RCC 7860 (cell line): ENCODE measurements around the gene JUN.

ENCODE experiments used
- DNase-seq: peaks from one replicate; pipeline ENCODE4 v3.0.0-alpha.2; 2015; ENCODE audit warnings: low spot score
- FAIRE-seq: peaks from 2 replicates; lab custom pipeline; 2012; peaks lifted over from hg19 to GRCh38; lab: Jason Lieb, UNC

The JUN gene

DNA sequence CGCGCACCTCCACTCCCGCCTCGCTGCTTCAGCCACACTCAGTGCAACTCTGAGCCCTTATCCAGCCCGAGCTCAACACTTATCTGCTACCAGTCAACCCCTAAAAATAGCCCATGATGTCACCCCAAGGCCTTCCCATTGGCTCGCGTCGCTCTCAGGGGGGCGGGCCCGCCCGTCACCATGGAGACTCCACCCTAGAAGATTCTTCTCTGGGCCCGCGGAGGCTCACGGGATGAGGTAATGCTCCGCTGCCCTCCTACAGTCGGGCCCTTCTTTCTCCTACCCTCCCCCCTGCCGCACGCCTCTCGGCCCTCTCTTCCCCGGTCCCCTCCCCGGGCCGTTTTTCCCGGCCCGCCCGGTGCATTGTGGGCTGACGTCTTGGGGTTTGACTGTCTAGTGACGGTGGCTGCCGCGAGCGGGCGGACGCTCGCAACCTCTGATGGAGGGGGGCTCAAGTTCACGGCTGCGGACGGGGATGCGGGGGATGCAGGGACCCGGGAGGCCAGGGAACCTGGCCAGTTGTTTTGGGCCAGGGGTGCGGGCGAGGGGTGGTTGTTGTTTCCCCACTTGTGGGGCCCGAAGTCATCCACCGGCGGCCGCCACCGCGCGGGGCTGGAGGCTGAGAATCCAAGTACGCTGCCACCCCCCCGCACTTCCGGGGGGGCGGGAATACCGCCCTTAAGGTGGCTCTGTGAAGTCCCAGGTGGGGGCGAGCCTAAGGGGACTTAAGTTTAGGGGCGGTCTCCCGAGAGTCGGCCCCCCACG lies at the start of gene JUN:
Gene JUN, minus strand, starts transcription at position 55 of the 765 bp plus-strand sequence. CDS start 977 bp downstream, outside the sequence.
- DNase-seq (peak; percentile 100), FAIRE-seq (peak; percentile 94)

DNA sequence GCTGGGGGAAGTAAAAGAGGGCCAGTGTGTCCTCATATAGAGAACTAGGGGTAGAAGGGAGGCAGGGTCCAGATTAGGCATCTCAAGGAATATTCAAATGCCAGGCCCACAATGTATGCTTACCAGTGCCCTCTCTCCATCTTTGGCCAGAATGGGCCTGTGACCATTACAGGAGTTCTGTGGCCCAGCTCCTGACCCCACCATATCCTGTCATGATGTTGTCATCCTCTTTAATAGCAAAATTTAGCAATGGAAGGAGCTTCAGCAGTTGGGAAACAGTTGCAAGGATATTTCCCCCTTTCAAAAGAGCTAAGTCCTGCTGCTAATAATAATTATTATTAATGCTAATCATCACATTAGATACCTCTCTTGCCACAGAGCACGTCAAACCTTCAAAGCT lies 49.3 kb upstream of the JUN start:
- no peak for DNase-seq
- FAIRE-seq = no peak

DNA sequence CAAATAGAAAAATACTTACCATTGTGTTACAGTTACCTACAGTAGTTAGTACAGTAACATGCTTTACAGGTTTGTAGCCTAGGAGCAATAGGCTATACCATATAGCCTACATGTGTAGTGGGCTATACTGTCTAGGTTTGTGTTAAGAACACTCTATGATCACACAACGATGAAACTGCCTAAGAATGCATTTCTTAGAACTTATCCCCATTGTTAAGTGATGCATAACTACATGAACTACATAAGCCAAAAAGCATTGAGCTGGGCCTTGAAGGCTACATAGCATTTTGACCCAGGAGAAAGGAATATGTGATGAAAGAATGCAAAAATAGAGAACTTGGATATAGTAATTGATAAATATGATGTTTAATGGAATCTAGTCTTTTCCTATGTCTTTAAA lies 46.4 kb upstream of the JUN start:
- no peak for FAIRE-seq

DNA sequence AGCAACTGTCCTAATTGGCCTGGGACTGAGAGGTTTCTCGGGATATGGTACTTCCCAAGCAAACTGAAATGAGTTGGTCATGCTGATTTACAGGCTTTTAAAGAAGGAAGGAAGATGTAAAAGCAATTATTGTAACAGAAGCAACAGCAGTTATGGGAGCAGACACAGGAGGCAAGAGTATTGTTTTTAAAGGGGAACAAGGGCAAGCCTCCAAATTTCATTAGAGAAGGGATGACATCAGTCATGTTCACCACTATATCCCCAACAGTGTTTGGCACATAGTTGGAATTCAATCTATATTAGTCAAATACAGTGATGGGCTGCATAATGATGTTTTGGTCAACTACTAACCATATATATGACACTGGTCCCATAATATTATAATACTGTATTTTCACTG lies 46.0 kb upstream of the JUN start:
- FAIRE-seq = no peak
- no peak for DNase-seq

More for the DNA sequence above, 46.4 kb upstream of the JUN start:
- DNase-seq = no peak

DNA sequence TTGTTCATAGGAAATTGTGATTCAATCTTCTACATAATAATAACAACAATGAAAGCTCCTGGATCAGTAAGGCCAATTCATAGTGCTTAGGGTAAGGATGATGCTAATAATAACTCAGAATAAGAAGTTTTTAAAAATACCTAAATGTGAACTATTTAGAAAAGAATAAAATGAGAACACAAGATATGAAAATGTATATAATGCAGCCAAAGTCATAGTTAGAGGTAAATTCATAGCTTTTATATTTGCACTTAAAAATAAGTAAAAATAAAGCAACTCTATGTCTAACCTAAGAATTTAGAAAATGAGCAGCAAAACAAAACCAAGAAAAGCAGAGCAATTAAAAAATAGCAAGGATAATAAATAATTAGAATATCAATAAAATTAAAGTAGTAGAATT lies 43.5 kb upstream of the JUN start:
- FAIRE-seq = peak; percentile 46

DNA sequence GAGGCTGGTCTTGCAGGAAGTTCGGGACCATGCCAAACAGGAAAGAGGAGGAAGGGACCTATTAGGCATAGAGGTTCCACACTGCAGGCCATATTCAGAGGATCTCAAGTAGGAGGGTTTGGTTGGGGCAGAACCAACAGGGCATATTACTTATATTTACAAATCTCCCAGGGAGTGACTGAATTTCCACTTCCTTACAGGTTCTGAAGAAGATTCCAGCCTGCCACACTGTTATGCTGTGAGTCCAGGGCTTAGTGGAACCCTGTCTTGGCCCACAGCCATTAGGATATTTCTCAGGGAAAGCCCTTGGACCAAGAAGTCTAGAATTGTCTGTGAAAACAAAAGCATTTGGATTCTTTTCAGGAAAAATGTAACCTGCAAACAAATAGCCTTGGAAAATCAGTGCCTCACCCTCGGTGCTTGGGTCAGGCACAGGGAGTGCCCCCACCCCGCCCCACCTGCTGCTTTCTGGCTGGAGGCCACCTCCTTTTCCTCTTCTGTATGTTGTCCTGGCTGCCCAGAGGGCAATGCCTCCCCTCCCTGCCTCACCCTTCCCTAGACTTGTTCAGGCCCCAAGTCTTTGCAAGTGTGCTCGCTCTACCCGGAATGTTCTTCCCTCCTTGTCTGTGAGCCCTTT lies 41.0 kb upstream of the JUN start:
- DNase-seq (no peak), FAIRE-seq (no peak)

More for the DNA sequence above, 43.5 kb upstream of the JUN start:
- no peak for DNase-seq

DNA sequence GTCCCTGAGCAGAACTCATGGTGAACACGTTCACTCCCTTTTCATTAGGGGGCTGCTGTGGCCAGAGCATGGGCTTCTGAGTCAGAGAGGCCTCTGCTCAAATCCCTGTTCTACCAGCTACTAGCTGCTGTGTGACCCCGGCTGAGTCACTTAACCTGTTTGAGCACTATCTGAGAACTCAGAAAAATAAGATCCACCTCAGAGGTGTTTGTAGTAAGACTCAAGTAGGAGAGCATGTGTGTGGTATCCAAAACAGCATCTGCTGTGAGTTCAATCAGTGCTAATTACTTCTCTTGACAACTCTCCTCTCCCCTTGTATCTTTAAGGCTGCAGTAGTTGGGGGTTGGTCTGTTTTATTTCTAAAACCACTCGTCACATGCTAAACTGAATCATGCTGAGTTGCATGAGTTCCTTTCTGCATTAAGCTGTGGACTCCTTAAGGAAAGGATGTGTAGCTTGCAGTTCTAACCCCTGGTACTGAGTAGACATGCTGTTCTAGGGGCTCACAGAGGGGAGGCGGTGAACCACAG lies 39.7 kb upstream of the JUN start:
- DNase-seq = peak; percentile 86
- FAIRE-seq = peak; percentile 93

DNA sequence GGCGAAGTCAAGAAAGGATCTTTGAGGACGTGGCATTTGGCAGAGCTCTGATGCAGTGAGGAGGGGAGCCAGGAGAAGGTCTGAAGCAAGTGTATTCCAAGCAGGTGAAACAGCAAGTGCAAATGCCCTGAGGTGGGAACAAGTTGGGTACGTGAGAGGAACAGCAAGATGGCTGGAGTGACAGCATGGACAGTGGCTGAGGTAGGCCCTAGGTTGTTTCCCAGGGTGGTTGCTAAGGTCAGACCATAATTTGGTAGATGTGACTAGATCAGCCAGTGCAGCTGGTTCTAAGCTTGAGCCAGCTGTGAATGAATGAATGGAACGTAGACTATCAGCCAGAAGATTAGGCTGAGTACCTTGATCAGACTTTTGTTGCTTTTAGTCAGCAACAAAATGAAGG lies 37.5 kb upstream of the JUN start:
- FAIRE-seq (no peak), DNase-seq (no peak)

DNA sequence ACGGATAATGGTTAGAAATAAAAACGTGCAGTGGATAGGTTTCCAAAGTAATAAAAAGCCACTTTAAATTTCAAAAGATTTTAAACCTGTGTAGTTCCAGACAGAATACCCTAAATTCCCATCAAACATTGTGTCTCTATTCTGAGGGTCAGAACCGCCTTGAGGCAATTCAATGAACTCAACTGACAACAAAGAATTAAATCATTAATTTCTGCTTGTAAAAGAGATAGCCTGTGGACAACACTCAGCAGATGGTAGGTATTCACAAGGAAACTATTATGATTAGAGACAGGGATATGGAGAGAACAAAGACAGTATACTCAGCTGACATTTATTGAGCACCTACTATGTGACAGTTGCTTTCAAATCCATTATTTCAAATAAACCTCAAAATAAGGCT lies 35.1 kb upstream of the JUN start:
- no peak for DNase-seq

DNA sequence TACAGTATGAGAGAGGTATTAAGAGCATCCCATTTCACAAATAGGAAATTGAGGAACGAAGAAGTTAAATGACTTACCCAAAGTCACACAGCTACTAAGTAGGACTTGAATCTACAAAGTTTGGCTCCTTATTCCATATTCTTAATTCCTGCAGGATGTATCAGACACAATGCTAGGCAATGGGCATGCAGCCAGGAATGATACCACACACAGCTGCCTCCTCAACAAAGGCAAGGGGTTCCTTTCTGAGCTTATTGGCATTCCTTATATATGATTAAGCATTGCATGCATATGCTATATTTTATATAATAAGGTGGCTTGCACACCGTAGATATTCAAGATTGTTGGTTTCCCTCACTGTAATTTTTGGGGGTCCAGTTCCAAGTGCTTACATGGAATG lies 34.2 kb upstream of the JUN start:
- peak; percentile 79 for DNase-seq
- FAIRE-seq = peak; percentile 78

More for the DNA sequence above, 35.1 kb upstream of the JUN start:
- no peak for FAIRE-seq

DNA sequence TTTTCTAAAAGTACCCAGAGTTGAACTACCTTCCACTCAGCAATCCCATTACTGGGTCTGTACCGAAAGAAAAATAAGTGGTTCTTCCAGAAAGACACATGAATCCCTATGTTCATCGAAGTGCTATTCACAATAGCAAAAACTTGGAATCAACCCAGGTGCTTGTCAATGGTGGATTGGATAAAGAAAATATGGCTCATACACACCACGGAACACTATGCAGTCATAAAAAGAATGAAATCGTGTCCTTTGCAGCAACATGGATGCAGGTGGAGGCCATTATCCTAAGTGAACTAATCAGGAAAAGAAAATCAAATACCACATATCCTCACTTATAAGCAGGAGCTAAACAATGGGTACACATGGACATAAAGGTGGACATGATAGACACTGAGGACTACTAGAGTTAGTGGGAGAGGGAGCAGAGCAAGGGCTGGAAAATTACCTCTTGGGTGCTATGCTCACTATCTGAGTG lies 32.9 kb upstream of the JUN start:
- FAIRE-seq (no peak), DNase-seq (no peak)

DNA sequence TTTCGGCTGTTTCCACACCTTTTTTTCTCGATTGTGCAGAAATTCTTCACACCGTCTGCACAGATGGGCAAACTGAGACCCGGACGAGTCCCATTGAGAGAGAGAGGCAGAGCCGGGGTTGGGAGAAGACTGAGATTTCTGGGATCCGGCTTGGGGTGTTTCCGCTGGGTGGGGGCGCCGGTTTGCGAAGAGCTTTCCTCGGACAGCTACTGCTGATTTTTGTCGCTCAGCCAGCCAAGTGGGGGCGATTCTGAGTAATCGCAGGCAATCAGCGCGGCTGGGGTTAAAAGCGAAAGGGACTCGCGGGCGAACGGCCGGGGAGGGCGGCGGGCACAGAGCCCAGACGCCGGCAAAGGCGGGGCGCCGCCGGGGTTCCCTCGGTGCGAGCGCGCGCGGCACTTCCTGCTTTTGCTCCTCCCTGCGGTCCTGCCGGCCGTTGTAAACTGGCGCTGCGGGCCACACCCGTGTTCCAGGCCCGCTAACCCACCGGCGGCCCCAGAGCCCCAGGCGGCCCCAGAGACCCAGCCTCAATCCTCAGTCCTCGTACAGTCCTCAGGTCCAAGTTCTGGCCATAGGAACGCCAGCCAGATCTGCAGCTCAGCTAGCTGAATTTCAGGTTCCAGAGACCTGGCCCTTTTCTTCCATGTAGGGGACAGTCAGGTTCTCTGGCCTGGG lies 32.4 kb upstream of the JUN start:
- DNase-seq (peak; percentile 87), FAIRE-seq (no peak)

DNA sequence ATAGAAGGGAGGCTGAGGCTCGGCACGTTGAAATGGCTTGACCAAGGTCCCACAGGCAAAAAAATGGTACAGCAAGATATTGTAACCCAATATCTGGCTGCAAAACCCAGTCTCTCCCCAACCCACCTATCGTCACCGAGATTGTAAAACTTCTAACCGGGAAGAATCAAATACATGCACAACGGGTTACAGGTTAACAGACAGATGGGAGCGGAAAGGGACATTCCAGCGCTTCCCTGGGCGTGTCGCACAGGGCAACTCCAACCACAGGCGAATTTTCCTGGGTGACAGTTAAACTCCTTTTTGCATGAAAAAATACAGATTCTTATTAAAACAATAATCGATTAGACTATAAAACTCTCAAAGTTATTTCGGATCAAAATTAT lies 31.8 kb upstream of the JUN start:
- peak; percentile 86 for FAIRE-seq
- peak; percentile 80 for DNase-seq

DNA sequence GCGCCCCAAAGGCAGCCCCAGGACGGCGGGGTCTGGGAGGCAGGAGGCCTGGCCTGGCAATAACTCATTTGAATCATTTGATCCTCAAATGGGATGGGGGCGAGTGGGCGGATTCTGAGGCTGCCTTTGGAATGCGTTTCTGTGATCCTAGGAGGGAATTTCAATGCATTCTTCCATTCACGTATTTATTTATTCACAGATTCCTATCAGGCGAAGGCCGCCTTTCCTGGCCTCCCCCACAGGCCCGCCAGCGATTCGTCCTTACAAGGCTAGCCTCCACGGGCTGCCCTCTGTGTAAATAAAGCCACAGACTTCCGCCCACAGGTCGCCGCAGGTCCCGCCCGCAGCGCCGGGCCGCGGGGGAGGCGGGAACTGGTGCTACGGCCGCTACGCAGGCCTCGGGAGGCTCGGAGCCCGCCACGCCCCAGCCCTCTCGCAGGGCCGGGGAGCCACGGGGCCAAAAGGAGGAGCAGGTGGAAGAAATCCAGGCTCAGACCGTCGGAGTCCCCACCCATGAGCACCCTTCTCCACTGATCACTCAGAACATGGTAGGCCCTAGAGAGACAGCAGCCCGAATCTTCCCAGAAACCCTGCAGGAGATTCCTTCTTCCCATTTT lies 31.3 kb upstream of the JUN start:
- peak; percentile 44 for FAIRE-seq
- peak; percentile 93 for DNase-seq

DNA sequence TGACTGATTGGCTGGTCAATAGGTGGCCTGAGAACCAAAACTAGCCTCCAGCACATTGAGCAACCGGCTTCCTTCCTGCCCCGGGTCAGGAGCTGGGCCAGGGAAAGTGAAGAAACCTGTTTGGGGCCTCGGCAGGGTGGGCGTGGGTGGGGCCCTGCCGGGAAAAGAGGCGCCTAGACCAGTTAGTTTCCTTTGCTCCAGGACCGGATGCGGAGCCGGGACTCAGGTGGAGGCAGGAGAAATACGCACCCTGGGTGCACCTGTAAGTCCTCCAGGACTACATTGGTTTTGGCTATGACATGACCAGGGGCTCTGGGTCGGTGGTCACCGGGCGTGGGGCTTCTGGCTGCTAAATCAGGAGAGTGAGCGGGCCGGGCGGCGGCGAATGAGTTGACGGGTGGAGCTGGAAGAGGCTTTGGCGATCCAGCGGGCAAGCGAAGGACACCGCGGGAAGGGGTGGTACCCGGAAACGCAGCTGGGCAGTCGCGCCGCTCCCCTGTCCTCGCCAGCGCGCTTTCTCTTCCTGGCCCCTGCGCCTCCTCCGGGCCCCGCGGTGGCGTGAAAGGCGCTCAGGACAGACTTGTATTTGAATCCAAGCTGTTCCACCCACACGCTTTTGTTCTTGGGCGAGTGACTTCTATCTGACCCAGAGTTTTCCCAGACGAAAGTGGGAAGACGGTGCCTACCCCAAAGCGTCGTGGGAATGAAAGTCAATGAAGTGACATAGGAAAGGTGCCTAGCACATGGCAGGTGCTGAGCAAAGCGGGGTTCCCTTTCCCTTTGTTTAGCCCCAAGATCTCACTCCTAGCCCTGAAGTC lies 30.6 kb upstream of the JUN start:
- DNase-seq (no peak), FAIRE-seq (no peak)

DNA sequence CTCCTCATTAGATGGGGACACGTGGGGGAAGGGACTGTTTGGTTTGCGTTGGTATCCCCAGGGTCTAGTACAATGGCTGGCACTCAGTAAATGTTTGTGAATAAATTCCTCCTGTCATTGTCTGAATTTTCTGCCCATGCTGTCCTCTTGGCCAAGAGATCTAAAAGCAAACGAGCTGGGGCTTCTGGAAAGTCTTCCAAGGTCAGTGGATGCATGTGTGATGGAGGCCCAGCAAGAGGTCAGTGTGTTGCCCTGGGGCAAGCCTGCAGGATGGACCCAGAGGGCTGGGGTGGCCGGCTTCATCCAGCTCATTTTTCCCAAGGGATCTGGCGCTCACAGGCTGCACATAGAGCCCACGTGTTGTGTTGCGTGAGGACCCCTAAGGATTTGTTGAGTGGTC lies 30.0 kb upstream of the JUN start:
- FAIRE-seq (no peak), DNase-seq (no peak)

DNA sequence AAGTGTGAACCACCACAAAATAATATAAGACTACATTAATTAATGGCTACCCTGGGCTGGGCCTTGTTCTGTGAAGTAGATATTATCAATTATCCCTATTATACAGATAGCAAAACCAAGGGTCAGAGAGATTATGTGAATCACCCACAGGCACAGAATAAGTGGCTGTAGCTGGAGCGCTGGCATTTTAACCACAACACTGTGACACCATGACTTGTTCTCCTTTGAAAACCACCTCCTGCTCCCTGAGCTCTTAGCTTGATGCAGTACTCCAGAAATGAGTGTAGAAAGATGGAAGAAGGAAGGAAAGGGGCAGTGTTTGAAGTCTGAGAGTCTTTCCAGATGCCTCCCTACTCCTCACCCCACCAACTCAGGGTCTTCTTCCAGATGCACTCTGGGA lies 29.5 kb upstream of the JUN start:
- FAIRE-seq = no peak
- peak; percentile 70 for DNase-seq

DNA sequence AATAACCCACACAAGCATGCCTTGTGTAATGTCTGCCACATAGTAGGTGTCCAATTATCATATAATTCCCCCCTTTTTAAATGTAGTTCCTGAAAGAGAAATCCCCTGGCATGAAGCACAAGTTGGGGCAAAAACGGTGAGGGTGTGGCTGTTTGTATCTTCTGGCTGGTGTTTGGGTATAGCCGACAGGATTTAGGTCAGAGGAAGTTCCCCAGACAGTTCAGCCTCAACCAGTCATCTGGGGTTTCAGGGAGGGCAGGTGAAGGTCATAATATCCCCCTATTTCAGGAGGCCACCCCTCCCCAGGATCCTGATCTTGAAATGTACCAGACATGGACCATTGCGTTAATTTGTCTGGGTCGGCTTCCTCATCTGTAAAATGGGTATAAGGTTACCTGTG lies 29.1 kb upstream of the JUN start:
- FAIRE-seq (no peak), DNase-seq (no peak)

DNA sequence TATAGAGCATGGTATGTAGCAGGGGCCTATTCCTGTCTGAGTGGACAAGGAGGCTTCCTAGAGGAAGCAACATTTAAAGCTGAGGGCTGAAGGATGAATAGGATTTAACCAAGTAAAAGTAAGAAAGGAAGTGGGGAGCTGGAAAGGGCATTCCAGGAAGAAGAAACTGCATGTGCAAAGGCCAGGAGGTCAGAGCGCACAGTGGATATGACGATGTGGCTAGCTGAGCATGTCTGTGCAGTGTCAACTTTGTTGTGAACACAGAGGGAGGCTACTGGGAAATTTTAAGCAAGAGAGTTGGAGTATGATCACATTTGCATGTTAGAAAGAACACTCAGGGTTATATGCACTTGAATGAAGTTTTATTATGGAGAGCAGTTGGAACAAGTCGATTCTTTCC lies 28.6 kb upstream of the JUN start:
- no peak for DNase-seq
- no peak for FAIRE-seq

DNA sequence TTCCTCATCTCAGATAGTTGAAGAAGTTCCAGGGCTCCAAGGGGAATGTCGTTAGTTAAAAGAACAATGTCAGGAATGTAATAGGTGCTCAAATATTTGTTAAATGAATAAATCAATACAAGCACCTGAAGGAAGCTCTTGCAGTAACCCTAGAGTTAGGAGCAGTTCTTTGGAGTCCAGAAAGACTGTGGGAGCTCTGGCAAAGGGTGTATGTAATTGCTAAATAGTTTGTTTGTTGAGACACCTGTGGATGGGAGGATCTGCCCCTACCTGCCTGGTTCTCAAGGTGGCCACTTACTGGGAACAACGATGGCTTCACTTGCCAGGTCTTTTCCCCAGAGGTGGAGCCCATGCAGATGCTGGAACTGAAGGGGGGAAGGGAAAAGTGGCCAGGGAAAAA lies 27.5 kb upstream of the JUN start:
- no peak for FAIRE-seq
- DNase-seq = no peak
